Pancreas (tissue), 10 donors: Measurements from ENCODE around the gene COPS4. TPM values are rescaled to one million over a fixed set of nuclear protein-coding genes. Genes with fewer than 3 reads are reported as not detected.

Experiments used
- ATAC-seq, 4 donors: fragments of 200-7000 bp; cut with Tn5 transposase; one replicate each; pipeline versions ENCODE4 v1.8.0 to v1.9.1; 2020; ENCODE audit warnings: mild to moderate bottlenecking in 4 of 4, moderate library complexity in 4 of 4
- DNase-seq, 6 donors: peaks; one replicate each; pipeline ENCODE4 v3.0.0-alpha.2; 2020
- FAIRE-seq: peaks from 2 replicates; lab custom pipeline; 2012; peaks lifted over from hg19 to GRCh38; lab: Jason Lieb, UNC
- H3K27ac ChIP-seq, 4 donors: fragments of 200-600 bp; sonication (generic); 1 replicate in 3 of 4; 2 replicates in 1 of 4; pipeline versions ENCODE4 v1.5.0 to v1.8.0; 2020
- H3K27me3 ChIP-seq, 4 donors: fragments of 200-600 bp; one replicate each; pipeline ENCODE4 v1.8.0; 2021
- H3K36me3 ChIP-seq, 3 donors: fragments of 200-600 bp; sonication (generic) in 1 of 3; one replicate each; pipeline versions ENCODE4 v1.5.0 to v1.8.0; 2020 to 2021
- H3K4me1 ChIP-seq, 3 donors: fragments of 200-600 bp; one replicate each; pipeline ENCODE4 v1.8.0; 2021
- H3K4me3 ChIP-seq, 4 donors: fragments of 200-600 bp; sonication (generic) in 2 of 4; one replicate each; pipeline versions ENCODE4 v1.5.0 to v1.8.0; 2020 to 2021
- H3K9me3 ChIP-seq, 4 donors: fragments of 200-600 bp; one replicate each; pipeline ENCODE4 v1.8.0; 2021
- WGBS, 2 donors: extraction: QIAGEN DNeasy Blood & Tissue Kit; methylation state at CpG; one replicate each; pipeline ENCODE4 v1.1.7; 2013; 5-methylcytosine and 5-hydroxymethylcytosine counted together
- intact Hi-C, 3 donors: fragments of 100-400 bp; cut with DNase I; formaldehyde crosslinking; loops; one replicate each; pipeline versions ENCODE4 v1.11.1 to v1.14.2; 2022
- polyA plus RNA-seq, 2 donors: library from polyadenylated mRNA; stranded (reverse); fragments of 200-250 nt; gene quantifications; one replicate each; pipeline ENCODE4 v1.2.3, GENCODE V29; 2013
- total RNA-seq, 6 donors: library from RNA; stranded (reverse); fragmentation: NEBNext Ultra II Directional in 4 of 6; extraction: Animal tissue kit (Norgen Biotek cat#: 25700) in 4 of 6; gene quantifications; one replicate each; pipeline versions ENCODE4 v1.2.1 to v1.2.4, GENCODE V29; 2021 to 2023
- TF ChIP-seq, protein P1 (sequence below), 4 donors: fragments of 200-600 bp; sonication (generic) in 3 of 4; IDR thresholded peaks; one replicate each; pipeline versions ENCODE4 v1.5.0 to v1.8.0; 2021; ENCODE audit warnings: antibody characterized with exemption in 4 of 4
- donor health status: healthy with polysubstance abuse.
- donor health status: DM: no; HTN: no; CAD: no; lungs with moderate emphysema.
- donor health status: DM: no; HTN: no; CAD: no.
- donor health status: control.
- donor health status: control.
- donor health status: Bipolar disorder and iron deficiency.
- donor health status: DM: yes; HTN: yes; CAD: no.
- donor health status: DM: no; HTN: no; CAD: no.
- donor health status: DM: no; HTN: no; CAD: no.
- donor health status: DM: yes; HTN: yes; CAD: no.

The COPS4 gene
- total and polyA plus RNA-seq, 8 donors = 9.0 to 23.2 (median 13.0) TPM

DNA sequence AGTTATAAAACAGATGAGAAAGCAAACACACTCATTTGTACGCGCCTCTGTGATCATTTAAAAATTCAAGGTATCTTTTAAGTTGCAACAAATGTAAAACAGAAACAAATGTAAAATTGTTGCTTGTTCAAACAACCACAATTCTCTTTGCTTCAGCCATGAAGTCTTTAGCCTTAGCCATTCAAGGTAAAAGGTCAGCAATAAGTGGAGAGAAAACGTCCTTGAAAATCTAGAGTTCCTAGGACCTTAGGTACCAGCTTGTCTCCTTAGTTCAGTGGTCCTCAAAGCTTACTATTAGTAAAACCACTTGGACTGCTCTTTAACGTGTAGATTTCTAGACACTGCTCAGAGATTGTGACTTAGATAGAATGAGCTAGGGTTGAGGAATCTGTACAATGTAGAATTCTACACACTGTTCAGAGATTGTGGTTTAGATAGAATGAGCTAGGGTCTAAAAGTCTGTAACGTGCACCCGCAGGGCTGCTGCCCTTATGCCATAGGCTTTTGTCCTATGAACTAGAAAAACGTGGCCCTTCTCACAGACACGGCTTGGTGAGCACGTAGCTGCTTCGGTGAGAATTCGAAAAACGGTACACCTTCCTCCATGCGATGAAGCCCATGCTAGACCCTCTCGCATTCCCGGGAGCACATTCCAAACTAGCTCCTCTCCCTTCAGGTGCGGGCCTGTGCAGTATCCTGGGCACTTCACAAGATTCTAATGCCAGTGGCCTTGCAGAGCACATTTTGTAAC lies 77.9 kb downstream of the COPS4 start:
- H3K4me1 ChIP-seq = no peaks in the 10 kb centered on the region
- DNase-seq (no peak), ATAC-seq (no peak), FAIRE-seq (no peak)
- intact Hi-C loops = no loop called here
- no peaks in the 10 kb centered on the region for H3K27me3 ChIP-seq
- WGBS, 2 donors = 83 to 90% methylated on average over 16 of the region's 16 CpGs
- no peaks in the 10 kb centered on the region for H3K36me3 ChIP-seq
- H3K4me3 ChIP-seq = no peak overlapping the region
- H3K27ac ChIP-seq = no peak overlapping the region
- H3K9me3 ChIP-seq = no peaks in the 10 kb centered on the region
- TF ChIP-seq, protein P1, sequence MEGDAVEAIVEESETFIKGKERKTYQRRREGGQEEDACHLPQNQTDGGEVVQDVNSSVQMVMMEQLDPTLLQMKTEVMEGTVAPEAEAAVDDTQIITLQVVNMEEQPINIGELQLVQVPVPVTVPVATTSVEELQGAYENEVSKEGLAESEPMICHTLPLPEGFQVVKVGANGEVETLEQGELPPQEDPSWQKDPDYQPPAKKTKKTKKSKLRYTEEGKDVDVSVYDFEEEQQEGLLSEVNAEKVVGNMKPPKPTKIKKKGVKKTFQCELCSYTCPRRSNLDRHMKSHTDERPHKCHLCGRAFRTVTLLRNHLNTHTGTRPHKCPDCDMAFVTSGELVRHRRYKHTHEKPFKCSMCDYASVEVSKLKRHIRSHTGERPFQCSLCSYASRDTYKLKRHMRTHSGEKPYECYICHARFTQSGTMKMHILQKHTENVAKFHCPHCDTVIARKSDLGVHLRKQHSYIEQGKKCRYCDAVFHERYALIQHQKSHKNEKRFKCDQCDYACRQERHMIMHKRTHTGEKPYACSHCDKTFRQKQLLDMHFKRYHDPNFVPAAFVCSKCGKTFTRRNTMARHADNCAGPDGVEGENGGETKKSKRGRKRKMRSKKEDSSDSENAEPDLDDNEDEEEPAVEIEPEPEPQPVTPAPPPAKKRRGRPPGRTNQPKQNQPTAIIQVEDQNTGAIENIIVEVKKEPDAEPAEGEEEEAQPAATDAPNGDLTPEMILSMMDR (IDR thresholded peaks at IDR 0.05) = no peak

DNA sequence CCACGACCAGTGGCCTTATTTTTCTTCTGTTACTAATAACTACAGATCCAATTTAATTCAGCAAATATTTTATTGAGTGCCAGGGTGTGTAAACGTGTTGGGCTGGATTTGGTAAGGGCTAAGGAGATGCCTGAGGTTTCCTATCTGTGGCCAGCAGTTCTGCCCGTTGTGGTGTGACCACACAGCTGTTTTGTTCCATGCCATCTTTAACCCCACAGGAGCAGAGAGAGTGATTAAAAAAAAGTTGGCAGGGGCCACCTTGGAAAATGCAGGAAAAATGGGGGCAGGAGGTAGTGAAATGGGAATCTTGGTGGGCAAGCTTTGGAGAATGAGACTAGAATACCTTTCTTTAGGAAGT lies 78.4 kb downstream of the COPS4 start:
- H3K27ac ChIP-seq = no peak overlapping the region
- ATAC-seq (no peak), DNase-seq (no peak), FAIRE-seq (no peak)
- TF ChIP-seq, protein P1 (IDR thresholded peaks at IDR 0.05) = no peak
- no peaks in the 10 kb centered on the region for H3K36me3 ChIP-seq
- 56 to 58% methylated on average over 3 of the region's 3 CpGs for WGBS, 2 donors
- H3K9me3 ChIP-seq = no peaks in the 10 kb centered on the region
- H3K27me3 ChIP-seq = no peaks in the 10 kb centered on the region
- intact Hi-C loops = no loop called here
- no peaks in the 10 kb centered on the region for H3K4me1 ChIP-seq
- no peak overlapping the region for H3K4me3 ChIP-seq

DNA sequence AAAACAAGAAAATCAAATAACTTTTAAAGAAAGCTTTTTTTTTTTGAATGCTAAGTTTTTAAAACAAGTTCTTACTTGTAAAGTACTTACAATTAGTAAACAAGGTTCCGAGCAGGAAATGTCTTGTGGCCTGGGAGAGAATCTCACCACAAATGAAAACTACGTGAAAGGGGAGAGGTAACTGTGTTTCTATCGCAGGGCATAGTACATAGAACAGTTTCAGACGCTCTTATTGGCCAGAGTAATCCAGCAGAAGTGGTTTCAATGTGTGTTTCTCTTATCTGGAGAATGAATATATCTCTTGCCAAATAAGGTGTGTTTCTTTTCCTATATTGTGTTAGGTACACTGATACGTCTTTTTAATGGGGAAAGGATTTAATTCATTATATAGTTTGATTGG lies 79.6 kb downstream of the COPS4 start, which contains the start of gene PLAC8:
Gene PLAC8, minus strand, starts transcription at position 154 of the 400 bp plus-strand sequence. CDS start 6,808 bp downstream, outside the sequence.
- peak; percentile 79 for FAIRE-seq
- Histone ChIP-seq H3K36me3 (no peaks in the 10 kb centered on the region), H3K27me3 (no peaks in the 10 kb centered on the region), H3K4me1 (no peaks in the 10 kb centered on the region), H3K4me3 (no peak within 1 kb of the TSS), H3K9me3 (no peaks in the 10 kb centered on the region), H3K27ac (no peak within 1 kb of the TSS)
- 60 to 63% methylated on average over 5 of the region's 5 CpGs for WGBS, 2 donors
- ATAC-seq = no peak
- no peak for DNase-seq
- TF ChIP-seq, protein P1 (IDR thresholded peaks at IDR 0.05) = no peak
- intact Hi-C loops = no loop called here

DNA sequence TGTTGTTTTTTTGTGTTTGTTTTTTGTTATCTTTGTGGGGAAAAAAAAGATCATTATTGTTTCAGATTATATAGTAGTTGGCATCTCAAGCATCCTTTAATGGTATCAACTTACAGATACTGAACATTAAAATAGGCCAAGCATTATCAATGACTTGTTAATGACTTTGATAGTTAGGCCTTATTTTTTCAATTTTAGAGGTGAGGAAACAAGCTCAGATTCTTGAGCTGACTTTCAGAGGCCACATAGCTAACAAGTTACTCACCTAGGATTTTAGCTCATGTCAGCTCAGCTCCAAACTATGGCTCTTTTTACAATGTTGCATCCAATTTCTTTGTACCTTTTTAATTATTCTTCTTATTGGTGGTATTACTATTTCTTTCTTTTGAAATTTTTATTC lies 80.0 kb downstream of the COPS4 start:
- H3K4me3 ChIP-seq = no peak overlapping the region
- H3K9me3 ChIP-seq = no peaks in the 10 kb centered on the region
- intact Hi-C loops = no loop called here
- no peaks in the 10 kb centered on the region for H3K27me3 ChIP-seq
- no peaks in the 10 kb centered on the region for H3K36me3 ChIP-seq
- DNase-seq (no peak), FAIRE-seq (no peak), ATAC-seq (no peak)
- no peak overlapping the region for H3K27ac ChIP-seq
- TF ChIP-seq, protein P1 (IDR thresholded peaks at IDR 0.05) = no peak
- H3K4me1 ChIP-seq = no peaks in the 10 kb centered on the region

DNA sequence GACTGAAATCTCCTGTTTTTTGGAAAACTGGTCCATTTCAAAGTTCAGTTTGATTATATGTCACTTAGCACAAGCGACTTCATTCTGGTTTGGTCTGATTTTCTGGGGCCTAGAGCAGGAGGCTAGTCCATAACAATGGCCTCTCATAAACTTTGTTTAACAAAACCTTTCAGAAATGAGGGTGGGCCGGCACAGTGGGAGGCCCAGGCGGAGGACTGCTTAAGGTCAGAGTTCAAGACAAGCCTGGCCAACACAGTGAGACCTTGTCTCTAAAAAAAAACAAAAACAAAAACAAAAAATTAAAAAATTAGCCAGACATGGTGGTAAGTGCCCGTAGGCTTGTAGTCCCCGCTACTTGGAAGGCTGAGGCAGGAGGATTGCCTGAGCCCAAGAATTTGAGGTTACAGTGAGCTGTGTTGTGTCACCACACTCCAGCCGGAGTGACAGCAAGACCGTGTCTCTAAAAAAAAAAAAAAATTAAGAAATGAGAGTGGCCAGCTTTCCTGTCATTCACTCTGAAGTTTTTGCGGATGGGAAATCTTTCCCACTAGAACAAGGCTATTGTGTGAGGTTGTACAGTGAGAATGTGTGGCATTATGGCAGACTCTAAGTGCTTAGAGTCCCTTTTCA lies 80.8 kb downstream of the COPS4 start:
- ATAC-seq (no peak), FAIRE-seq (no peak), DNase-seq (no peak)
- Histone ChIP-seq H3K36me3 (no peaks in the 10 kb centered on the region), H3K27me3 (no peaks in the 10 kb centered on the region), H3K4me1 (no peaks in the 10 kb centered on the region), H3K27ac (no peak overlapping the region), H3K9me3 (no peaks in the 10 kb centered on the region), H3K4me3 (no peak overlapping the region)
- WGBS, 2 donors = 78 to 89% methylated on average over 8 of the region's 8 CpGs
- TF ChIP-seq, protein P1 (IDR thresholded peaks at IDR 0.05) = no peak
- intact Hi-C loops = no loop called here
